22Rv1 (cell line): ENCODE results near the gene SLC35A5.
"Not testable (repeated sequence)": the region's sequence is repeated elsewhere in the genome, so short reads cannot be mapped to it uniquely, and the experiment has no call there.

Source experiments
- CTCF ChIP-seq: fragments of 450-650 bp; IDR thresholded peaks from 2 replicates; pipeline ENCODE4 v1.5.1; 2017; ENCODE audit warnings: mild to moderate bottlenecking
- ZFX ChIP-seq: fragments of 450-650 bp; IDR thresholded peaks from 2 replicates; pipeline ENCODE4 v1.6.1; 2017; ENCODE audit warnings: antibody characterized with exemption, borderline replicate concordance

- TF ChIP-seq CTCF, ZFX: not testable (repeated sequence)
Measured at GRCh38 chr3:112524127-112524526, 37.7 kb upstream of the SLC35A5 start.
